SIG-M5 treated with dmso at 0.1 percent for 504 hours (cell line): ENCODE data around the gene AAK1.
"Not testable (repeated sequence)": the region's sequence is repeated elsewhere in the genome, so short reads cannot be mapped to it uniquely, and the experiment has no call there.

Source experiments
- DNase-seq: peaks from one replicate; lab custom pipeline; 2025; ENCODE audit not compliant: unreplicated experiment; lab: John Stamatoyannopoulos, UW

The AAK1 gene

DNA sequence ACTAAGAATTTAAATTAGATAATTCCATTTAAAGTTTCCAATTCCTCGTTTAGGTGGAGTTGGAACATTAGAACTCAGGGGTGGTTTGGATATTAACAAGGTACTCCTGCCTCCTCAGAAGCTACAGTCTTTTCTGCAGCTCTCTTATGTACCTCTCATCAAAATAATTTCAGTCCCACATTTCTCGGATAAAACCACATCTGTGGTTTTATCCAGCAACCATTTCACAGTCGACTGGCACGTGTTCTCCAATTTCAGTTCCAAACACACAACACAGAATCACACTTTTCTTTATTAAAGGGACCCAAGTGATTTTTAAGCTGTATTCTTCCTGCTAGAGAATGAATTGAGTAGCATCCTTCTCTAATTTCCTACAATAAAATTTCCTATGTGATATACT lies 183.6 kb downstream of the AAK1 start:
- no peak for DNase-seq

- DNase-seq: peak; percentile 38
Observed at GRCh38 chr2:69456950-69457445, 186.5 kb downstream of the AAK1 start.

GRCh38 chr2:69456154-69456553 lies 187.4 kb downstream of the AAK1 start:
- no peak for DNase-seq

DNA sequence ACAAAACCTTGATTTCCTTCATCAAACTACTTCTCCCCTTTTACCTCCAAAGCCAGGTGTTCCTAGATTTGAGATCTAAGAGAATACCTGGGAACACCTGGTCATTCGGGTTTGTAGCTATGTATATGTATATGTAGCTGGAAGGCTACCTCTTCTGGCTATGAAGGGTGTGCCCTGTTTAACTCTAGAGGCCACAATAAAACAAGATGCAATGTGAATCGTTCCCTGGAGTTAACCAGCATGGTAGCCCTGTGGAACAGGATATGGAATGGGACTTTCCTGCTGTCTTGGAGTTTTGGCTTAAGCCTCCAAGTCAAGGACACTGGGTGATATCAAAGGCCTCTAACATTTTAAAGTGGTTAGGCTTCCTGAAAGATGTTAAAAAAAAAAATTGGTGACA lies 188.6 kb downstream of the AAK1 start:
- no peak for DNase-seq

DNA sequence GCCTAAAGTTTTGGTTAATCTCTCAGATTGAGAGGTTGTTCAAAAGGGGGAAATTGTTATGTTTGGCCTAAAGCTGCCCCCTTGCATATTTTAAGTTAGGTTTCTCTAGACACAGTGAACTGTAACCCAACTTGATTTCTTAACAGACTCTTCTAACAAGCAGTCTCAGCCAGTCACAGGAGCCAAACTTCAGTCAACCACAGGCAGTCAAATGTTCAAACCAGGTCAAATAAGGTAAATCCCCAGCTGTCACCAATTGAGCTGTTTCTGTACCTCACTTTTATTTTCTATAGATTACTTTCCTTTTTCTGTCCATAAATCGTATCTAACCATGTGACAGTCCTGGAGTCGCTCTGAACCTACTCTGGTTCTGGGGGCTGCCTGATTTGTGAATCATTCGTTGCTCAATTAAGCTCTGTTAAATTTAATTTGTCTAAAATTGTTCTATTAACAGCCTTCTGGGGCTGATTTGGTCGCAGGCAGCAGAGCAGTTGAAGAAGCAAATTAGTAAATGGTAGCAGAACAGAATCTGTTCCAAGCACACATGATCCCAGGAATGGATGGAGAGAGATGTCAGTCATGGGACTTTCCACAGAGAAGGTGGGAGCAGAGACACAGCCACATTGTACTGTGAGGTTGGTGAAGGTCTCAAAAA lies 189.9 kb downstream of the AAK1 start:
- no peak for DNase-seq

DNA sequence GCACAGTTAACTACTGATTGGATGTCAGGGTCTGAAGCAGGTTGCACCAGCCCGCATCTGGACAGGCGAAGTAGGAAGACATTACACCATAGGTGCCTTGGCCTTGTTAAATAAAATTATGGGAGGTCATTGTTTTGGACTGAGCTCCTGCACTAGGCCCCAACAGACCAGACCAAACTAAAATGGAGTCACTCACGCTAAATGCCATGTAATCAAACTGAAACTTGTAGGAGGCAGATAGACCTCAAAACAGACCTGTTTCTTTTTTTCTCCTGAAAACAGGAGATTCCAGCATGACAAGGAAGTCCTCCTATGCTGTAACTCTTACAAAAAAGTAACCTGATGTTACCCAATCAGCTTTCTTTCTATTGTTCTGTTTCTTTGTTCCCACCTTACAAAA lies 190.9 kb downstream of the AAK1 start:
- peak; percentile 15 for DNase-seq

DNA sequence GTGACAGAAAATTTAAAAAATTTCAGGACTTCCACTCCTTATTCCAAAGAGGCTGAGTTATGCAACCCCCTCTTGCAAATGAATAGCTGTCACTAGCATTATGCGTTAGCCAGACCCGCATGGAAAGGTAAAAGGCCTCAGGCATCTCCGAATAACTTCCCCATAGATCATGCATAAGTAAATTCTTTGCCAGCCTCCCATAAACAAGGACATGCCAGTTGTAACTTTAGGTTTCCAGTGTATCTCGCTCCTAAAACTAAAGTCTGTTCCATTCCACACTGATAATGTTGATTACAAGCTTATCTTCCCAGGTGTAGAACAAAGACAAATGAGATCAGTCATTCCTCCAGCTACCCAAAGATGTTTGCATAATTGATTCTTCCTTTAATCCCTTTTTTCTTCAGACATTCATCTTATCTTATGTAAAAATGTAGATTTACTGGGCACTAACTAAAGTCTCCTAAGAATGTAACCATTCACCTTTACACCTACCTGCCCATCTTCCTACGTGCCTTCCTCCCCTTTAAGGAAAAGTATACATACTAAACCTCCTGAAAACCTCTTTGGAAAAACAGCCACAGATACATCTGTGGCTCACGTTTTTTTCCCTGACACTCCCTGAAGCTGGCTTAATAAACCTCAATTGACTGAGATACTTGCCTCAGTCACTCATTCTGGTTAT lies 192.7 kb downstream of the AAK1 start:
- no peak for DNase-seq

DNA sequence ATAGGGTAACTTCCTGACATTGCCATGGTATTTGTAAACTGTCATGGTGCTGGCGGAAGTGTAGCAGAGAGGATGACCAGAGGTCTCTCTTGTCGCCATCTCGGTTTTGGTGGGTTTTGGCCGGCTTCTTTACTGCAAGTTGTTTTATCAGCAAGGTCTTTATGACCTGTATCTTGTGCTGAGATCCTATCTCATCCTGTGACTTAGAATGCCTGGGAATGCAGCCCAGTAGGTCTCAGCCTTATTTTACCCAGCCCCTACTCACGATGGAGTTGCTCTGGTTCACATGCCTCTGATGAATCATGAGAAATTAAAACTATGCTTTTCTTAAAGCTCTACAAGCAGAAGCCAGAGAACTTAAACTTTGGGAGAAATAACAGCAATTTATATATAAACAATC lies 193.6 kb downstream of the AAK1 start:
- DNase-seq: no peak

DNA sequence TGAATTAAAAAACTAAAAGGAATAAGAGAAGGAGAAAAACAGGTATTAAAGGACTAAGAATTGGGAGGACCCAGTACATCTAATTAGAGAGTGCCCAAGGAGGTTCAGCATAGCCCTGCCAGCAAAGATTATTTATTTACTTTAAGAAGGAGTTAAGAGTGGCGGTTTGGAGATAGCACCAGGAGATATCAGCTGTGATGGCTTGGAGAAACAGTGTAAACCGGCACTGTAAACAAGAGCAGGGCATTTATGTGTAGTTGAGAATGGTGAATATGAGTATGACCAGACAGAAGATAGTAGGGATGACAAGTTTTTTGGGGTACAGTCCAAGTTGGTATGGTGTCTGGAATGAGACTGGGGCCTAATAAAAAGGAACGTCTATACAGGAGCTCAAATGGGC lies 199.9 kb downstream of the AAK1 start:
- DNase-seq: not testable (repeated sequence)

GRCh38 chr2:69439499-69439898 lies 204.0 kb downstream of the AAK1 start:
- not testable (repeated sequence) for DNase-seq

DNA sequence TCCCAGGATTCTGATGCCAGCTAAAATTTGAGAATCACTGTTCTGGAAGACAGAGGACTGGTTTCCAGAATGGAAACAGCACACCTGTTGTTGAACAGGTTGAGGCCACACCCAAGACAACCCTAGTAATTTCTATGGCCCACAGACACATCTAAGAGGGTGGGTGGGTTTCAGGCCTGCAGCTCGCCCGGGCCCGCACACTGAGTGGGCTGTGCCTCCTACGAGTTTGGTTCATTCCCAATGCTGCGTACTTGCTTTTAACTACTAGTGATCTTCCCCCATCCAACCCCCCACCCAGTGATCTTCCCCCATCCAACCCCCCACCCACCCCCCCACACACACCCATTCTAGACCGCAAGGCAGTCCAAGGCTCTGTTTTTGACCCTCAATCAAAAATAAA lies 205.0 kb downstream of the AAK1 start:
- DNase-seq: no peak

DNA sequence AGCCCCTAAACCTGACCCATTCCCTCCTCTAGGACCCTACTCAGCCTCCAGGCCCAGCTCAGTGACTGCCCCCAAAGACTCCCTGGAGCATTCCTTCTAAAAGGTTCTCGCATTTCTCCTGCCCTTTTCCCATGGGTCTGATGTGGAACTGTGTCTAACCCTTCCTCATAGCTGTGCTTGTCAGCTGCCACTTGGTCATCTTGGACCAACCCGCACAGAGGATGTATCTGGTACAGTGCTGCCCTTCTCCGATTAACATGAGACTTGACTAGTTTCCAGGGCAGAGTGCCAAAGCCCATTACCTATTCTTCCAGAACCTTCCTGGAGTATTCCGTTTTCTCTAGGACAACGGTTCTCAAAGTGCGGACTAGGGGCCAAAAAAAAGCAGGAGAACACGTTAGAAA lies 205.8 kb downstream of the AAK1 start:
- no peak for DNase-seq

DNA sequence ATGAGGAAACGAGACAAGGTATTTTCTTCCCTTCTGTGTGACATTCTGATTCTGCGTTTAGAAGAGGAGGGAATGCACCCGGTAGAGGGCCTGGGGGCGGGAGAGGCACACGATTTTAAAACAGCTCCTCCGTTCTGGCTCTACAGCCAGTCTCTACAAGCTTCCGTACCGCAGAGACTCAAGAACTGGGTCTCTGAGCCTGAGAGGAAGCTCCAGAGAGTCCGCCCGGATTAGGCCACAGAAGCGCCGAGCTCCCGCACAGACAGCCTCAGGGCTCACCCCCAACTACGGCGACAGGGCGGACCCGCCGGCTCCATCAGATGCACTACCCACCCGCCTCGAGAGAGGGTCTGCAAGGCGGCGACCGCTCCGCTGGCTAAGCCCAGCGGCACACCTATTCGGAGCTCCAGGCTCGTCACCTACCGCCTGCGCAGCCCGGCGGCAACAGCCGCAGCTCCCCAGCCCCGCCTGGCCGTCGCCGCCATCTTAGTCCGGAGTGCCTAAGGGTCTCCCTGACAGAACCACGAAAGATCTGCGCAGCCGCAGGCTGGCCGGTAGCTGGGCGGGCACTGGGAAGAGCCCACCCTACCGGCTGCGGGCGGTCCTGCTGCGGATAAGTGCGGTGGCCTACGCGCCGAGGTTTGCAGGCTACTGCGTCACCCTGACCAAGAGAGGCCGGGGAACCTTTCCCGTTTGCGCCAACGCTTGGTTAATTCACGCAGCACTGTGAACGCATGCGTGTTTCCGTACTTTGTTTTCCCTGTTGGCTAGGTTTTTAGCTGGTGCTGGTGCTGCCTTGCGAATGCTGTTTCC lies 206.4 kb downstream of the AAK1 start, which contains the start of gene NFU1:
Gene NFU1, minus strand, starts transcription at position 498 of the 813 bp plus-strand sequence. Its CDS starts 13 bp downstream, at position 485.
- peak; percentile 90 for DNase-seq

- DNase-seq: no peak
Observed at GRCh38 chr2:69436596-69436937, 207.0 kb downstream of the AAK1 start.

DNA sequence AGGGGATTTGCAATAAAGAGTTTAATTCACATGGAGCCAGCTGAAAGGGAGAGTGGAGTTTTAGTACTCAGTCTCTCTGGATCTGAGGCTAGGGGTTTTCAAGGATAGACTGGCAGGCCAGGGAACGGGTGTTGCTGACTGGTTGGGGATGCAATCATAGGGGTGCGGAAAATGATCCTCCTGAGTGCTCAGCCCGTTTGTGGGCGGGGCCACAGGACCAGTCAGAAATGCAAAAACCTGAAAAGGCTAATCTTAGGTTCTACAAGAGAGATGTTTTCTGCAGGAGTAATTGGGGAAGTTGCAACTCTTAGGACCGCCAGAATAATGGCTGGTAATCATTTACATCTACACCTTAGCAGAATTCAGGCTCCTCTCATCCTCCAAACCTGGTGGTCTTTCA lies 208.8 kb downstream of the AAK1 start:
- no peak for DNase-seq

DNA sequence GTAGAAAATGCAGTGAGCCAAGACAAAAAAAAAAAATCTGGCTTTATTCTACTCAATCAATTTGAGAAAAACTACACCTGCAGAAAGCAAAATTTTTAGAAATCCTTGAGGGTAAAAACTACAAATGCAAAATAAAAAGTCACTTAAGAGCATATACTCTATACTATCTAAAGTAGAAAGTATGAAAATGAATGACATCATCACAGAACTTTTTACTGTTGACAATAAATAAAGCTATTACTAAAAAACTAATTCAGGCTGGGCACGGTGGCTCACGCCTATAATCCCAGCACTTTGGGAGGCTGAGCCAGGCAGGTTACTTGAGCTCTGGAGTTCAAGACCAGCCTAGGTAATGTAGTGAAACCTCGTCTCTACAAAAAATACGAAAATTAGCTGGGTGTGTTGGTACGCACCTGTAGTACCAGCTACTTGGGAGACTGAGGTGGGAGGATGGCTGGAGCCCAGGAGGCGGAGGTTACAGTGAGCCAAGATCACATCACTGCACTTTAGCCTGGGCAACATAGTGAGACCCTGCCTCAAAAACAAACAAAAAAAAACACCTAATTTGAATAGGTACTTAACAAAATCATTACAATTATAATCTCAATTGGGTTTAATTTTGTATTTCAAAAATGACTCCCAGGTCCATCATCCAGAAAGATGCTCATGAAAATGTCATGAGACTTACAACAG lies 213.9 kb downstream of the AAK1 start:
- no peak for DNase-seq

DNA sequence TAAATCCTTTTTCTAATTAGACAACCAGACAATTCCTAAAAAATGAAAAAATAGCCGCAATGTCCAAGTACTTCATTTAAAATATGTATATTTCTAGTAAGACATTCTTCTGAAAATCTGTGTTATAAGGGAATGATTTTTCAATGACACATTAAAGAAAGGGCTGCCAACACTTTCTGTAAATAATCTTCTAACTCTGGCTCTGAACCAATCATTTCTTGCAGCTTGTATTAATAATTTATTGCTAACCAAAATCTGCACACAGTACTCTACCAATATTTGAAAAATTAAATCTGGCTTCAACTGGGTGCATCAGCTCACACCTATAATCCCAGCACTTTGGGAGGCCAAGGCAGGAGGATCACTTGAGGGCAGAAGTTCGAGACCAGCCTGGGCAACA lies 214.6 kb downstream of the AAK1 start:
- no peak for DNase-seq

GRCh38 chr2:69424419-69424818 lies 219.1 kb downstream of the AAK1 start:
- no peak for DNase-seq

DNA sequence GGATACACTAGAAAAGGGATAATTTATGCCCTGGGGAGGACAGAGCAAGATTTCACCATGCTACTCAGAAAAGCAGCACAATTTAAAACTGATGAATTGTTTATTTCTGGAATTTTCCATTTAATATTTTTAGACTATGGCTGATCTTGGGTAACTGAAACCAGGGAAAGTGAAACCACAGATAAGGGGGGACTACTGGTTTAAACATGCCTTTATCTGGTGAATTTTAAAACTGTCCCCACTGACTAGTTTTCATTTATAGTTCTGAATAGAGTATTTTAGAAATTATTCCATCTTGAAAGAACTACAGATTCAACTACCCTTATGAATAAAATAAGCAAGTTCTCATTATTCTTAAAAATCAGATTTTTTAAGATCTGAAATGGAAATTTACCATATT lies 221.3 kb downstream of the AAK1 start:
- no peak for DNase-seq

DNA sequence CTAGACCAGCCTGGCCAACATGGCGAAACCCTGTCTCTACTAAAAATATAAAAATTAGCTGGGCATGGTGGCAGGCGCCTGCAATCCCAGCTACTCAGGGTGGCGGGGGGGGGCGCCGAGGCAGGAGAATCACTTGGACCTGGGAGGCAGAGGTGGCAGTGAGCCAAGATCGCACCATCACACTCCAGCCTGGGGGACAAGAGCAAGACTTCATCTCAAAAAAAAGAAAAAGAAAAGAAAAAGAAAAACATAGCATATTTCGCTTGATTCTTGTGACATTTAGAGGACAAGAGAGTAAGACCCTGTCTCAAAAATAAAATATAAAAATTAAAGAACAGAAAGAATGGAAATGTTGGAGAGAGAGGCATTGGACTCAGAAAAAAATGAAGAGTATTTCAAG lies 224.4 kb downstream of the AAK1 start:
- DNase-seq: not testable (repeated sequence)

DNA sequence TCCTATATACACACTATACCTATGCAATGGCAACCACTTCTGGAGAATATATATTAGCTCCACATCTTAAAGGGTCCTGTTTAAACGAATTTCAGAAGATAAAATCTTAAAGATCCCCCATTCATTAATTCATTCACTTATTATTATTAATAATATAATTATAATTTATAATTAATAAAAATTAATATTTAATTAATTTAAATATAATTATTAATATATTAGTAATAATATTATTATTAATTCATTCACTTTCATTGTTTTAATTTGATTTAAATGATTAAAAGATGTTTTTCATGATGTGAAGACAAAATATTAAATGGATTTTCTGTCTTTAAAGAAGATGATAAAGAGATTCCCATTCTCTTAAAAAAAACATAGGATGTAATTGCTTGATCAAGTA lies 227.4 kb downstream of the AAK1 start:
- DNase-seq: no peak
